ENCODE results near the gene LDB2. TPM values are rescaled to one million over a fixed set of nuclear protein-coding genes. Genes with fewer than 3 reads are reported as not detected.

The LDB2 gene
- polyA plus RNA-seq, 2 of the 4 experiments (the other 2 are of a cell fraction): not detected

- TF ChIP-seq KDM5A (IDR thresholded peaks at IDR 0.05) (no peak), RAD21 (conservative IDR thresholded peaks at IDR 0.05 in 1 of 2, IDR thresholded peaks at IDR 0.05 in 1 of 2) (no peak), EP300 (IDR thresholded peaks at IDR 0.05) (no peak), HOXB13 (CRISPR knock-in tag; IDR thresholded peaks at IDR 0.05; ENCODE audit: low read depth) (no peak)
These were observed 37.9 kb downstream of the LDB2 start (continued) for GRCh38 chr4:16860516-16860915.

- no peak for ATAC-seq
- ChIA-PET CTCF (no interaction called here), POLR2A (no interaction called here)
- Histone ChIP-seq H3K4me2 (no peak overlapping the region), H3K9me3 (no peaks in the 10 kb centered on the region), H3K27ac (no peak overlapping the region), H3K4me1 (no peaks in the 10 kb centered on the region), H3K4me3 (no peak overlapping the region)
- FAIRE-seq: no peak
- WGBS (ENCODE audit: missing lambda C conversion rate): 3% methylated on average over 4 of the region's 4 CpGs
- no peak for TF ChIP-seq ESRRA (IDR thresholded peaks at IDR 0.05; ENCODE audit: borderline replicate concordance, low read length)
- TF ChIP-seq HES2 (IDR thresholded peaks at IDR 0.05): no peak
- no peak for TF ChIP-seq JUNB (IDR thresholded peaks at IDR 0.05)
- TF ChIP-seq POLR2AphosphoS2 (conservative IDR thresholded peaks at IDR 0.05; ENCODE audit: low read length): no peak
- TF ChIP-seq HMGXB4 (CRISPR knock-in tag; IDR thresholded peaks at IDR 0.05; ENCODE audit: borderline replicate concordance): no peak
- no peak for TF ChIP-seq ATOH8 (CRISPR knock-in tag; IDR thresholded peaks at IDR 0.05; ENCODE audit: low read depth)
- TF ChIP-seq NPAS2 (CRISPR knock-in tag; IDR thresholded peaks at IDR 0.05; ENCODE audit: borderline replicate concordance): no peak
- no peak for TF ChIP-seq EHMT2 (IDR thresholded peaks at IDR 0.05; ENCODE audit: low read depth)
- TF ChIP-seq RFX5 (IDR thresholded peaks at IDR 0.05): no peak
- TF ChIP-seq, protein P1, sequence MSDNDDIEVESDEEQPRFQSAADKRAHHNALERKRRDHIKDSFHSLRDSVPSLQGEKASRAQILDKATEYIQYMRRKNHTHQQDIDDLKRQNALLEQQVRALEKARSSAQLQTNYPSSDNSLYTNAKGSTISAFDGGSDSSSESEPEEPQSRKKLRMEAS (IDR thresholded peaks at IDR 0.05): no peak
- TF ChIP-seq, protein P2, sequence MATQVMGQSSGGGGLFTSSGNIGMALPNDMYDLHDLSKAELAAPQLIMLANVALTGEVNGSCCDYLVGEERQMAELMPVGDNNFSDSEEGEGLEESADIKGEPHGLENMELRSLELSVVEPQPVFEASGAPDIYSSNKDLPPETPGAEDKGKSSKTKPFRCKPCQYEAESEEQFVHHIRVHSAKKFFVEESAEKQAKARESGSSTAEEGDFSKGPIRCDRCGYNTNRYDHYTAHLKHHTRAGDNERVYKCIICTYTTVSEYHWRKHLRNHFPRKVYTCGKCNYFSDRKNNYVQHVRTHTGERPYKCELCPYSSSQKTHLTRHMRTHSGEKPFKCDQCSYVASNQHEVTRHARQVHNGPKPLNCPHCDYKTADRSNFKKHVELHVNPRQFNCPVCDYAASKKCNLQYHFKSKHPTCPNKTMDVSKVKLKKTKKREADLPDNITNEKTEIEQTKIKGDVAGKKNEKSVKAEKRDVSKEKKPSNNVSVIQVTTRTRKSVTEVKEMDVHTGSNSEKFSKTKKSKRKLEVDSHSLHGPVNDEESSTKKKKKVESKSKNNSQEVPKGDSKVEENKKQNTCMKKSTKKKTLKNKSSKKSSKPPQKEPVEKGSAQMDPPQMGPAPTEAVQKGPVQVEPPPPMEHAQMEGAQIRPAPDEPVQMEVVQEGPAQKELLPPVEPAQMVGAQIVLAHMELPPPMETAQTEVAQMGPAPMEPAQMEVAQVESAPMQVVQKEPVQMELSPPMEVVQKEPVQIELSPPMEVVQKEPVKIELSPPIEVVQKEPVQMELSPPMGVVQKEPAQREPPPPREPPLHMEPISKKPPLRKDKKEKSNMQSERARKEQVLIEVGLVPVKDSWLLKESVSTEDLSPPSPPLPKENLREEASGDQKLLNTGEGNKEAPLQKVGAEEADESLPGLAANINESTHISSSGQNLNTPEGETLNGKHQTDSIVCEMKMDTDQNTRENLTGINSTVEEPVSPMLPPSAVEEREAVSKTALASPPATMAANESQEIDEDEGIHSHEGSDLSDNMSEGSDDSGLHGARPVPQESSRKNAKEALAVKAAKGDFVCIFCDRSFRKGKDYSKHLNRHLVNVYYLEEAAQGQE (IDR thresholded peaks at IDR 0.05): no peak
- no peak for TF ChIP-seq NFE2L2 (conservative IDR thresholded peaks at IDR 0.05; ENCODE audit: low read length)
- TF ChIP-seq SMC3 (IDR thresholded peaks at IDR 0.05): no peak
- TF ChIP-seq HOXB13 (CRISPR knock-in tag; IDR thresholded peaks at IDR 0.05; ENCODE audit: low read depth): no peak
- TF ChIP-seq, protein P3, sequence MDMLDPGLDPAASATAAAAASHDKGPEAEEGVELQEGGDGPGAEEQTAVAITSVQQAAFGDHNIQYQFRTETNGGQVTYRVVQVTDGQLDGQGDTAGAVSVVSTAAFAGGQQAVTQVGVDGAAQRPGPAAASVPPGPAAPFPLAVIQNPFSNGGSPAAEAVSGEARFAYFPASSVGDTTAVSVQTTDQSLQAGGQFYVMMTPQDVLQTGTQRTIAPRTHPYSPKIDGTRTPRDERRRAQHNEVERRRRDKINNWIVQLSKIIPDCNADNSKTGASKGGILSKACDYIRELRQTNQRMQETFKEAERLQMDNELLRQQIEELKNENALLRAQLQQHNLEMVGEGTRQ (IDR thresholded peaks at IDR 0.05): no peak
- no peak for TF ChIP-seq FOSB (CRISPR knock-in tag; IDR thresholded peaks at IDR 0.05)
- no peak for TF ChIP-seq CBX8 (IDR thresholded peaks at IDR 0.05)
- no peak for TF ChIP-seq ZNF302 (CRISPR knock-in tag; IDR thresholded peaks at IDR 0.05)
- TF ChIP-seq, protein P4, sequence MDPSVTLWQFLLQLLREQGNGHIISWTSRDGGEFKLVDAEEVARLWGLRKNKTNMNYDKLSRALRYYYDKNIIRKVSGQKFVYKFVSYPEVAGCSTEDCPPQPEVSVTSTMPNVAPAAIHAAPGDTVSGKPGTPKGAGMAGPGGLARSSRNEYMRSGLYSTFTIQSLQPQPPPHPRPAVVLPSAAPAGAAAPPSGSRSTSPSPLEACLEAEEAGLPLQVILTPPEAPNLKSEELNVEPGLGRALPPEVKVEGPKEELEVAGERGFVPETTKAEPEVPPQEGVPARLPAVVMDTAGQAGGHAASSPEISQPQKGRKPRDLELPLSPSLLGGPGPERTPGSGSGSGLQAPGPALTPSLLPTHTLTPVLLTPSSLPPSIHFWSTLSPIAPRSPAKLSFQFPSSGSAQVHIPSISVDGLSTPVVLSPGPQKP (IDR thresholded peaks at IDR 0.05; ENCODE audit: low read depth, low read length): no peak
- no peak for DNase-seq (ENCODE audit: low read depth in 1 of 2, low spot score in 1 of 2)
These were observed 39.4 kb downstream of the LDB2 start for GRCh38 chr4:16859031-16859430.

Measured in A549 (cell line).